Mucosa of descending colon (tissue), 3 donors: Measurements from ENCODE around the gene SERTAD4. TPM values are rescaled to one million over a fixed set of nuclear protein-coding genes. Genes with fewer than 3 reads are reported as not detected.

Experiments
- ATAC-seq: fragments of 200-7000 bp; cut with Tn5 transposase; one replicate; pipeline ENCODE4 v1.9.1; 2020; ENCODE audit warnings: mild to moderate bottlenecking, moderate library complexity
- DNase-seq, 3 donors: peaks; one replicate each; pipeline ENCODE4 v3.0.0-alpha.2; 2020
- H3K36me3 ChIP-seq: fragments of 200-600 bp; one replicate; pipeline ENCODE4 v1.8.0; 2021; ENCODE audit warnings: low read depth, mild to moderate bottlenecking
- H3K4me1 ChIP-seq: fragments of 200-600 bp; one replicate; pipeline ENCODE4 v1.8.0; 2021; ENCODE audit warnings: low read depth, mild to moderate bottlenecking
- H3K4me3 ChIP-seq: fragments of 200-600 bp; one replicate; pipeline ENCODE4 v1.8.0; 2021; ENCODE audit warnings: mild to moderate bottlenecking
- H3K9me3 ChIP-seq: fragments of 200-600 bp; one replicate; pipeline ENCODE4 v1.8.0; 2021; ENCODE audit warnings: mild to moderate bottlenecking
- CTCF ChIP-seq: fragments of 200-600 bp; IDR thresholded peaks from one replicate; pipeline ENCODE4 v1.8.0; 2022; ENCODE audit warnings: antibody characterized with exemption, mild to moderate bottlenecking
- intact Hi-C, 2 donors: fragments of 100-400 bp; cut with DNase I in 1 of 2; cut with micrococcal nuclease in 1 of 2; formaldehyde crosslinking; loops; one replicate each; pipeline versions ENCODE4 v1.11.0 to v1.11.1; 2022; cut with DNase I, micrococcal nuclease
- total RNA-seq, 3 donors: library from RNA; stranded (reverse); fragmentation: NEBNext Ultra II Directional in 2 of 3; extraction: Animal tissue kit (Norgen Biotek cat#: 25700) in 2 of 3; gene quantifications; one replicate each; pipeline versions ENCODE4 v1.2.1 to v1.2.4, GENCODE V29; 2021 to 2023
- donor health status: DM: no; HTN: no; CAD: no; lungs with moderate emphysema.
- donor health status: DM: no; HTN: no; CAD: no.
- donor health status: DM: no; HTN: yes; CAD: no.

SERTAD4 gene
- total RNA-seq, 3 donors from 2014 or later, result 4.2 to 17.1 (median 6.0) TPM

DNA sequence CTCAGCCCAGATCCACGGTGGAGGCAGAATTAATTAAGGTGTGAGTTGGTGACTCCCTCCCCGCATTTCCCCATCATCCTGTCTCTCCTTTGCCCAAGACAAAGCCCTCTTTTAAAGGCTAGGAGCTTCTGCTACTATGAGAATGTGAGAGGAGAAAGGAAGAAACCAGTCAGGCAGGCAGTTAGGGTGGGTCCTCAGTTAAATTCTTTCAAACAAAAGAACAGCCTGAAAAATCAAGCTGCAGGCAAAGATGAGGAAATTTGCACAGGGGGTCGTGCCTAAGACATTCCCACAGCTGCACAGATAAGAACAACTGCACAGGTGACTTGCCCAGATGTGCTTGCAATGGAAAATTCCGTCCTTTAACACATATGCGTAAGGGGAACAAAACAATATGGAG, 47.6 kb downstream of the SERTAD4 start:
- Histone ChIP-seq H3K4me1 (no peaks in the 10 kb centered on the region), H3K9me3 (peaks cover 19% of the 10 kb centered on the region), H3K4me3 (no peak overlapping the region), H3K36me3 (no peaks in the 10 kb centered on the region)
- no peak for TF ChIP-seq CTCF
- ATAC-seq (no peak), DNase-seq (no peak)
- intact Hi-C loops, result no loop called here

DNA sequence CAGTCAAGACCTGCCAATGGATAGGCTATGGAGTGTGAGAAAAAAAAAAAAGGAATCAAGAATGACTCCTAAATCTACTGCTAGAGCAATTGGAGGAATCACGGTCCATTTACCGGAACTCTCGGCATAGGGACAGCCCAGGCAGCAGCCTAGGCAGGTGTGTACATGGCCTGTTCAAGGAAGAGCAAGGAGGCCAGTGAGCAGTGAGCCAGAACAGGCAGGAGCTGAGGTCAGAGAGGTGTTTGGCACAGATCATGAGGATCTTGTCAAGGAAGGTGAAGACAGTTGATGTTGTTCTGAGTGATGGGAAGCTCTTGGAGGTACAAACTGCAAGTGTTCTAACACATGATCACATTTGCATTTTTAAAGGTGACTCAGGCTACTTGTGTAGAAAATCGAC, 55.5 kb downstream of the SERTAD4 start:
- Histone ChIP-seq H3K36me3 (no peaks in the 10 kb centered on the region), H3K4me1 (peaks cover 5% of the 10 kb centered on the region), H3K9me3 (no peaks in the 10 kb centered on the region), H3K4me3 (no peak overlapping the region)
- intact Hi-C loops, result no loop called here
- ATAC-seq (no peak), DNase-seq (no peak)
- no peak for TF ChIP-seq CTCF

DNA sequence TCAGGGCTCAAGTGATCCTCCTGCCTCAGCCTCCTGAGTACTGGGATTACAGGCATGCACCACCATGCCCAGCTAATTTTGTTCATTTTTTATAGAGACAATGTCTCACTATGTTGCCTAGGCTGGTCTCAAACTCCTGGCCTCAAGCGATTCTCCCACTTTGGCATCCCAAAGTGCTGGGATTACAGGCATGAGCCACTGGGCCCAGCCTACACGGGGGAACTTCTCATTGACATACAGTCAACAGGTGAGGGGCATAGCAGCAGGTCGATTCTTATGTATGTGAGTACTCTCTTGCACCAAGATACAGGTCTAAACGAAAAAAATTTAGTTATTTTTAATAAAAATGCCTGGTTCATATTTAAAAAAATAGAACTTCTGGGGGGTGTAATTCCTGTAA, 56.7 kb downstream of the SERTAD4 start:
- no peaks in the 10 kb centered on the region for H3K36me3 ChIP-seq
- TF ChIP-seq CTCF, result no peak
- ATAC-seq, result no peak
- intact Hi-C loops, result no loop called here
- no peaks in the 10 kb centered on the region for H3K9me3 ChIP-seq
- H3K4me3 ChIP-seq, result no peak overlapping the region
- peaks cover 5% of the 10 kb centered on the region for H3K4me1 ChIP-seq
- no peak for DNase-seq

DNA sequence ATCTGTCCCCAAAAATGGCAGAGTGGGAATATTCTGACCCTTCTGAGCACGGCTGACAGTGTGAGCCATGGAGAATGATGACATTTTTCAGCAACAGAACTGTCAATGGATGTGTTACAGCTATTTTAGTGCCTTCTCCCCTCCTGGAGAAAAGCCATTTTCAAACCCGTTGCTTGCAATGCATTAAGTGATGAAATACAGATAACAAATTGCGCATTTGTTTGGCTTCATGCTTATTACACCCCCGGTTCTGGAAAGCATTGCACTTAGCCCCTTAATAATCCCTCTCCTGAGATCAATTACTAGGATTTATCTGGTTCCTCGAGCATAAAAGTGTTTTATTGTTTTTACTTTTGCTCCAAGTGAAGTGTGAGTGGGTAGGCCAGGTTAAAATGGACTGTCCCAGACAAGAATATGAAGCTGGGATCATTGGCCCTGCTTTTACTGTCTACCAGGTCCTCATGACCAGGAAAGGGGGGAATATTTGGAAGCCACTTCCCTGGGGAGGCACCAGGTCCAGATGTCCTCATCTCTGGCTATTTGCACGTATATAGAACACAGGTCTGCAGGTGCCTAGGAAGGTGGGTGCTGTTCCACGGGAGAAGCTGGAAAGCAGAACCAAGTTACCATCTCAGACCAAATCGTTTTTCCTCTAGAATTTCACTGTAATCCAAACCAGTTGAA, 58.6 kb downstream of the SERTAD4 start:
- DNase-seq, result no peak
- Histone ChIP-seq H3K4me1 (peaks cover 12% of the 10 kb centered on the region), H3K9me3 (no peaks in the 10 kb centered on the region), H3K4me3 (no peak overlapping the region), H3K36me3 (no peaks in the 10 kb centered on the region)
- intact Hi-C loops, result no loop called here
- no peak for TF ChIP-seq CTCF
- ATAC-seq, result no peak

DNA sequence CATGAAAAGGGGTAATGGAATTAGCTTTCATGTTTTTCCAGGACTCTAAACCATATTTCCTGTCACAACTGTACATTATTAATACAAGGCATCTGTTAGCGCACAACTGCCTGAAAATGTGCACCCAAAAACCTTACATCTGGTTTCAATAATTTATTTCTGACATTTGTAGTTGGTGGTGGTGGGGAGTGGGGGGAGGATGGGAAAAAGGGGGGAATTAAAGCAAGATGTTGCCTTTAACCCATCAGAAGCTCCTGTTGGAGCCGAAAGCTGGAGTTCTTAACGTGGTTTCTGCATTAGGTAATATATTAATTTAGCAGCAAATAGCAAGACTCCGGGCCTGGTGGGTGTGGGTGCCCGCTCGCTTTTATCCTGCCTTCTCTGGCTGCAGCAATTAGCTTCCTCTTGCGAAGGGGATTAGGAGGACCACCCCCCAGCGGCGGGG, 59.2 kb downstream of the SERTAD4 start:
- Histone ChIP-seq H3K9me3 (no peaks in the 10 kb centered on the region), H3K36me3 (no peaks in the 10 kb centered on the region), H3K4me3 (no peak overlapping the region), H3K4me1 (peaks cover 12% of the 10 kb centered on the region)
- intact Hi-C loops, result no loop called here
- TF ChIP-seq CTCF, result no peak
- ATAC-seq (no peak), DNase-seq (no peak)
